Esophagus squamous epithelium (tissue), 5 donors: Measurements from ENCODE around the gene POLD4. TPM values are rescaled to one million over a fixed set of nuclear protein-coding genes. Genes with fewer than 3 reads are reported as not detected.
A peak's percentile ranks its signal among the peaks of the same experiment; 100 is the strongest.

Experiments
- DNase-seq: peaks from one replicate; lab custom pipeline; 2025; lab: John Stamatoyannopoulos, UW
- H3K27ac ChIP-seq, 4 donors: fragments of 200-600 bp; sonication (generic); one replicate each; pipeline ENCODE4 v1.5.1; 2016 to 2019; ENCODE audit warnings: mild to moderate bottlenecking in 1 of 4
- H3K27me3 ChIP-seq, 4 donors: fragments of 200-600 bp; sonication (generic); 1 replicate in 3 of 4; 2 replicates in 1 of 4; pipeline versions ENCODE4 v1.5.1 to v1.6.0; 2017 to 2021; ENCODE audit warnings: antibody characterized with exemption in 1 of 4
- H3K36me3 ChIP-seq, 3 donors: fragments of 200-600 bp; sonication (generic); one replicate each; pipeline ENCODE4 v1.5.1; 2016 to 2019
- H3K4me1 ChIP-seq, 3 donors: fragments of 200-600 bp; sonication (generic); one replicate each; pipeline ENCODE4 v1.5.1; 2017 to 2019
- H3K4me3 ChIP-seq, 4 donors: fragments of 200-600 bp; sonication (generic); 1 replicate in 3 of 4; 2 replicates in 1 of 4; pipeline ENCODE4 v1.5.1; 2016 to 2019; ENCODE audit warnings: mild to moderate bottlenecking in 2 of 4, moderate library complexity in 1 of 4
- H3K9me3 ChIP-seq, 3 donors: fragments of 200-600 bp; sonication (generic); one replicate each; pipeline ENCODE4 v1.5.1; 2016 to 2019
- POLR2A ChIP-seq, 4 donors: fragments of 450-650 bp; IDR thresholded peaks; one replicate each; pipeline ENCODE4 v1.6.1; 2017; ENCODE audit warnings: antibody characterized with exemption in 4 of 4, mild to moderate bottlenecking in 4 of 4, moderate library complexity in 3 of 4
- WGBS, 2 donors: methylation state at CpG; one replicate each; pipeline ENCODE4 v1.1.5; 2018; 5-methylcytosine and 5-hydroxymethylcytosine counted together
- intact Hi-C: fragments of 100-400 bp; cut with DNase I; formaldehyde crosslinking; loops from one replicate; pipeline ENCODE4 v1.15.0; 2022
- total RNA-seq, 4 donors: library from RNA; depleted of rRNA; stranded (reverse); fragments of >200 nt; gene quantifications; one replicate each; pipeline ENCODE4 v1.1.0, GENCODE V29; 2016
- TF ChIP-seq, protein P1 (sequence below), 6 experiments: fragments of 450-650 bp in 4 of 6; fragments of 200-600 bp in 2 of 6; sonication (generic) in 2 of 6; IDR thresholded peaks; one replicate each; pipeline ENCODE4 v1.5.1; 2016 to 2019; ENCODE audit warnings: antibody characterized with exemption in 6 of 6, mild to moderate bottlenecking in 4 of 6, moderate library complexity in 4 of 6
- donor health status: DM: yes; HTN: yes; CAD: no.

POLD4 gene
- total RNA-seq, 4 donors from 2014 or later: 62.6 to 113 (median 74.7) TPM

DNA sequence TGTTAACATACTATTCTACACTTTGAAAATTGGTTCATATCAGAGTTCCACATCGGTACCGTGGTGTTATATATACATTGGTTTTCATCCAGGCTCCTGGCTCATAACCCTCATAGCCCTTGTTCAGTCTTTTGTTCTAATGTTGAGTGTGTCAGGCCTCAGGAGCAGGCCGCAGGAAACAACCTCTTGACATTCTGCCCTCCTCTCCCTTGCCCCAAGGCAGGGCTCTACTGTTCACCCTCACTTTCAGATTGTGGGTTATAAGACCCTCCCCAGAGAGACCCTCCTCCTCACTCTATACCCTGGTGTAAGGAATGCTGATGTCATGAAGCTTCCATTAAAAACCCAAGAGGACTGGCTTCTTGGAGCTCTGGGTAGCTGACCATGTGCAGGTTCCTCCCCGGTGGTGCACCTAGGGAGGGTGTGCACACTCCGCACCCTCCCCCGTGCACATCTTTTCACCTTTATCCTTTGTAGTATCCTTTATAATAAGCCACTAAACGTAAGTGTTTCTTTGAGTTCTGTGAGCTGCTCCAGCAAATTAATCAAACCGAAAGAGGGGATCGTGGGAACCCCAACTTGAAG, 37.9 kb downstream of the POLD4 start:
- 70% methylated on average over 9 of the region's 9 CpGs for WGBS, 2 donors
- DNase-seq: no peak
- Histone ChIP-seq H3K4me1 (peaks cover 46 to 90% (median 48%) of the 10 kb centered on the region in 3 donors), H3K4me3 (no peak overlapping the region), H3K27ac (peak overlapping the region; percentile 64 to 99 (median 96)), H3K27me3 (no peaks in the 10 kb centered on the region), H3K9me3 (no peaks in the 10 kb centered on the region), H3K36me3 (peaks cover 0 to 9% (median 0%) of the 10 kb centered on the region in 3 donors)
- no peak for TF ChIP-seq POLR2A (IDR thresholded peaks at IDR 0.05)
- TF ChIP-seq, protein P1, sequence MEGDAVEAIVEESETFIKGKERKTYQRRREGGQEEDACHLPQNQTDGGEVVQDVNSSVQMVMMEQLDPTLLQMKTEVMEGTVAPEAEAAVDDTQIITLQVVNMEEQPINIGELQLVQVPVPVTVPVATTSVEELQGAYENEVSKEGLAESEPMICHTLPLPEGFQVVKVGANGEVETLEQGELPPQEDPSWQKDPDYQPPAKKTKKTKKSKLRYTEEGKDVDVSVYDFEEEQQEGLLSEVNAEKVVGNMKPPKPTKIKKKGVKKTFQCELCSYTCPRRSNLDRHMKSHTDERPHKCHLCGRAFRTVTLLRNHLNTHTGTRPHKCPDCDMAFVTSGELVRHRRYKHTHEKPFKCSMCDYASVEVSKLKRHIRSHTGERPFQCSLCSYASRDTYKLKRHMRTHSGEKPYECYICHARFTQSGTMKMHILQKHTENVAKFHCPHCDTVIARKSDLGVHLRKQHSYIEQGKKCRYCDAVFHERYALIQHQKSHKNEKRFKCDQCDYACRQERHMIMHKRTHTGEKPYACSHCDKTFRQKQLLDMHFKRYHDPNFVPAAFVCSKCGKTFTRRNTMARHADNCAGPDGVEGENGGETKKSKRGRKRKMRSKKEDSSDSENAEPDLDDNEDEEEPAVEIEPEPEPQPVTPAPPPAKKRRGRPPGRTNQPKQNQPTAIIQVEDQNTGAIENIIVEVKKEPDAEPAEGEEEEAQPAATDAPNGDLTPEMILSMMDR (IDR thresholded peaks at IDR 0.05): no peak
- intact Hi-C loops: loop anchor here (5.0 to 10.0 kb wide), 2 partner anchors 48 to 261 kb away; partner anchors contain the start of genes GRK2 and RHOD

DNA sequence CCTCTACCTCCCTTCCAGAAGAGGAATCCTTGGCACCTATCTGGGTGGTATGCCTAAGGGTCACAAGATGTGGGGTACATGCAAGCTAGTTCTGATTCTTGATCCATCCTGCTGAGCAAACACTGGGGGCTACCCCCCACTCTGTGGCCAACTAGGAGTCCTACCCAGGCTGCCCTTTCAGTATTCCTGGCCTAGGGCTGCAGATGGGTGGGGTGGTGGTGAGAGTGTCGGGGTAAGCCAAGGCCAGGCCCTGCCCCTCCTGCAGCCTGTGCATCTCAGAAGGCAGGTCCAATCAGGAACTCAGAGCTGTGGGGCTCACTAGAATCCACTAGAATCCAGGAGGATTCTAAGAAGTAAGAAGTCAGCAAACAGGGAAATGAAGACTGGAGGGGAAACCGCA, 39.1 kb downstream of the POLD4 start:
- Histone ChIP-seq H3K36me3 (peaks cover 0 to 21% (median 9%) of the 10 kb centered on the region in 3 donors), H3K4me1 (peaks cover 50 to 92% (median 57%) of the 10 kb centered on the region in 3 donors), H3K4me3 (no peak overlapping the region), H3K9me3 (no peaks in the 10 kb centered on the region), H3K27ac (peak overlapping the region; percentile 56 to 99 (median 96)), H3K27me3 (no peaks in the 10 kb centered on the region)
- DNase-seq: no peak
- intact Hi-C loops: loop anchor here (10.0 kb wide), 1 partner anchor 259 kb away; the partner anchor contains the start of gene RHOD
- TF ChIP-seq, protein P1 (IDR thresholded peaks at IDR 0.05): no peak
- WGBS, 2 donors: 70 to 94% methylated on average over 1 to 2 of the region's 2 CpGs

DNA sequence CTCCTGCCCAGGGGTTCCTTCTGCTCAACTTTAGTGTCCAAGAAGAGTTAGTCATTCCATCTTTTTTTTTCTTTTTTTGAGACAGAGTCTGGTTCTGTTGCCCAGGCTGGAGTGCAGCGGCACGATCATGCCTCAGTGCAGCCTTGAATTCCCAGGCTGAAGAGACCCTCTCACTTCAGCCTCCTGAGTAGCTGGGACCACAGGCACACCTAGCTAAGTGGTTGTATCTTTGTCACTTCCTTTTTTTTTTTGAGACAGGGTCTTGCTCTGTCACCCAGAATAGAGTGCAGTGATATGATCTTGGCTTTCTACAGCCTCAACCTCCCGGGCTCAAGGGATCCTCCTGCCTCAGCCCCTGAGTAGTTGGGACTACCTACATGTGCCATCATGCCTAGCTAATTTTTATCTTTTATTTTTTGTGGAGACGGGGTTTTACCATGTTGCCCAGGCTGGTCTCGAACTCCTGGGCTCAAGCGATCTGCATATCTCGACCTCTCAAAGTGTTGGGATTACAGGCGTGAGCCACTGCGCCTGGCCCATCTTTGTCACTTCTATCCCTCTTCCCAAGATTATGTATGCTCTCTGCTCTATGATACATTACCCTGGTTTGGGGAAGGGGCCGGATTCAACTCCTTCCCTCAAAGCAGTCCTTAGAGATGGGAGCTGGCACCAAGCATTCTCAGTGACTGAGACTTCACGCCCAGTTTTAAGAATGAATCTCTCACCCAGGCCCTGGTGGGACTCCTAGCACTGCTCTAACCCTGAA, 40.0 kb downstream of the POLD4 start:
- WGBS, 2 donors: 60 to 61% methylated on average over 11 of the region's 11 CpGs
- Histone ChIP-seq H3K4me1 (peaks cover 51 to 89% (median 53%) of the 10 kb centered on the region in 3 donors), H3K36me3 (peaks cover 0 to 30% (median 18%) of the 10 kb centered on the region in 3 donors), H3K27ac (peak overlapping the region; percentile 93 to 99 (median 96)), H3K9me3 (no peaks in the 10 kb centered on the region), H3K27me3 (no peaks in the 10 kb centered on the region), H3K4me3 (no peak overlapping the region)
- no peak for TF ChIP-seq POLR2A (IDR thresholded peaks at IDR 0.05)
- TF ChIP-seq, protein P1 (IDR thresholded peaks at IDR 0.05): no peak
- intact Hi-C loops: loop anchor here (10.0 kb wide), 1 partner anchor 259 kb away; the partner anchor contains the start of gene RHOD
- DNase-seq: no peak

DNA sequence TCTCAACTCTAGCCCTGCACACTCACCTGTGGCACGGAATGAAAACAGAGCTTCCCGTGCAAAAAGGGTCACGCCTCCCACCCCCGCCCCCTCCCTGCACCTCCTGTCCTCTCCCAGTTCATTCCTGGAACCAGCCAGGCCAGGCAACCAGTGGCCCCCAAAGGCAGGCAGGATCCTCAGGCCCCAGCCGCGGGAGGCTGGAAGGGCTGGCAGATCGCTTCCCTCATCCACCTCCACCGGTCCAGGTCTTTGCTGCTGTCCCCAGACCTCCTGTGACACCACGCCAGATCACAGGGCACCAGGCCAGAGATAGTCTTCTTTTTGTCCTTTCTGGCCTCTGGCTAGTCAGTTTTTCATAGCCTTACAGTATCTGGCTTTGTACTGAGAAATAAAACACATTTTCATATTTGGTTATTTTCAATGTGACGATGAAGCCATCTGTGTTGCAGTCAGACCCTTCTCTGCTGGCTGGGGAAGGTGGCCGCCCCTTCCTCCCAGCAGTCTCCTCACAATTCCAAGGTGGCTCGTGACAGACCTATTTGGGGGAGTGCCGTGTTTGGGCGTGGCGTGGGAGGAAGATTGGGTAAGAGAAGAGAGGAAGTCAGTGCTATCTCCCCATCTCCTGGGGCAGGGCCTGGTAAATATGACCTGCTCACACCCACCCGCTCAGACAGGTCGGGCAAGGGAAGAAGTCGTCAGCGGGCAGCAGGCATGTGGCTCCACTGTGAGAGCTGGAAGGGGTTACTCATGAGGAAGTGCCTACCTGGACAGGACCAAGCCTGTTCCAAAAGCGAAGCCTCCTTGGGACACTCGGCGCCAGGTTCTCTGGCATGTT, 40.9 kb downstream of the POLD4 start:
- Histone ChIP-seq H3K9me3 (no peaks in the 10 kb centered on the region), H3K27ac (peak overlapping the region; percentile 93 to 99 (median 96)), H3K4me3 (peak overlapping the region in 1 of 4 donors; percentile 1), H3K27me3 (no peaks in the 10 kb centered on the region), H3K4me1 (peaks cover 48 to 90% (median 51%) of the 10 kb centered on the region in 3 donors), H3K36me3 (peaks cover 0 to 39% (median 25%) of the 10 kb centered on the region in 3 donors)
- WGBS, 2 donors: 36 to 42% methylated on average over 12 to 16 of the region's 22 CpGs
- intact Hi-C loops: loop anchor here (10.0 kb wide), 1 partner anchor 258 kb away; the partner anchor contains the start of gene RHOD
- no peak for DNase-seq
- peak in 1 of 4 donors; percentile 43 for TF ChIP-seq POLR2A (IDR thresholded peaks at IDR 0.05)
- TF ChIP-seq, protein P1 (IDR thresholded peaks at IDR 0.05): no peak
